ENCODE data around the gene GRIK4. TPM values are rescaled to one million over a fixed set of nuclear protein-coding genes. Genes with fewer than 3 reads are reported as not detected.

Gene GRIK4
- total RNA-seq, 2 experiments from 2014 or later = not detected

DNA sequence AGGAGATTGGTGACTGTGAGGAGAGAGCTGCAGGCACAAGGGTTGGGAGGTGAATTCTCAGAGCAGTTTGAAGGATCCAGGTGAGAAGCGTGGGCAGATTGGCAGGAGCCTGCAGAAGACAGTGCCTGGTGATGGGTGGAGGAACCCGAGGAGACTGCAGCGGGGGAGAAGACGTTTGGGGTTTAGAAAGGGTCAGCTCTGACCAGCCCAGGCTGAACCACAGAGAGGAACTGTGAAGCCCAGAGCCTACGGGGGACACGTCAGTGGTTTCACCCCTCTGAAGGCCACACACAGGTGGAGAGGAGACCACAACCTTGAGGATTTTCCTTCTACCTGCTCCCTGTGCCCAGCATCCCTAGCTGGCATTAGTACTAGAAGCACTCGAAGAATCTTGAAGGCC is 357.5 kb downstream of the GRIK4 start:
- H3K9me3 Mint-ChIP-seq = no peaks in the 10 kb centered on the region
- Histone ChIP-seq H3K4me3 (ENCODE audit: low read length) (no peak overlapping the region), H3K4me1 (ENCODE audit: insufficient read depth, low read length) (no peaks in the 10 kb centered on the region), H3K27ac (ENCODE audit: low read depth in 1 of 2, low read length in 2 of 2) (no peak overlapping the region), H3K27me3 (ENCODE audit: control insufficient read depth in 1 of 2, insufficient read depth in 2 of 2, low read length in 2 of 2) (peaks cover 0 to 3% of the 10 kb centered on the region in 2 experiments), H3K36me3 (ENCODE audit: insufficient read depth, low read length) (no peaks in the 10 kb centered on the region), H3K9me3 (ENCODE audit: control insufficient read depth in 1 of 2, insufficient read depth in 1 of 2, low read length in 2 of 2) (peaks cover 0 to 3% of the 10 kb centered on the region in 2 experiments)
- ATAC-seq (ENCODE audit: poor library complexity) (no peak), DNase-seq (no peak)
- intact Hi-C loops (cut with DNase I, micrococcal nuclease) = no loop called here
- H3K27ac Mint-ChIP-seq = no peak overlapping the region
- no peak for TF ChIP-seq CTCF (IDR thresholded peaks at IDR 0.05)
- no peaks in the 10 kb centered on the region for H3K36me3 Mint-ChIP-seq (ENCODE audit: low read depth)
- H3K4me1 Mint-ChIP-seq (ENCODE audit: low read depth) = no peaks in the 10 kb centered on the region
- H3K27me3 Mint-ChIP-seq = peaks cover 46% of the 10 kb centered on the region
- POLR2A ChIA-PET = no interaction called here
- CTCF ChIA-PET = no interaction called here
- H3K4me3 Mint-ChIP-seq = no peak overlapping the region

DNA sequence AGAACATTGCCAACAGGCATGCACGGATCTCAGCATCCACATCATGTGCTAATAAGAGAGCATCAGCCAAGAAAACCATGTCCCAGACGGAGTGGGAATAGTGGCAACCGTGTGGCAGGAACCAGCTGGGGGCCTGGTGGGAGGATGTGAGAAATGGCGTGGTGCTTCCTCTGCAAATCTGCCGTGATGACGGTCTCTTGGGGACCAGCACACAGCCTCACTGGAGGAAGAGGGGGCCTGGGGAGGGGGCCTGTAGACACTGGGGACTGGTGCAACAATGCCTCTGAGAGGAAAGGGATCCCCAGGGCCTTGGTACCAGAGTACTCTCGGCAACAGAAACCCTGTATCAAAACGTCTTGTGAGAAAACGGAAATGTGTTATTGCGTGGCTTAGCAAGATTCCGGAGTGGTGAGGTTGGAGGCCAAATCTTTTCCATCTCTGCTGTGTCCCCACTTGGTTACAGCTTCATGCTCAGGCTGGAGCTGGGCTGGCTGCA is 358.0 kb downstream of the GRIK4 start:
- Histone ChIP-seq H3K36me3 (ENCODE audit: insufficient read depth, low read length) (no peaks in the 10 kb centered on the region), H3K27ac (ENCODE audit: low read depth in 1 of 2, low read length in 2 of 2) (no peak overlapping the region), H3K4me3 (ENCODE audit: low read length) (no peak overlapping the region), H3K9me3 (ENCODE audit: control insufficient read depth in 1 of 2, insufficient read depth in 1 of 2, low read length in 2 of 2) (peaks cover 0 to 8% of the 10 kb centered on the region in 2 experiments), H3K27me3 (ENCODE audit: control insufficient read depth in 1 of 2, insufficient read depth in 2 of 2, low read length in 2 of 2) (peaks cover 0 to 3% of the 10 kb centered on the region in 2 experiments), H3K4me1 (ENCODE audit: insufficient read depth, low read length) (no peaks in the 10 kb centered on the region)
- TF ChIP-seq CTCF (IDR thresholded peaks at IDR 0.05) = no peak
- H3K27ac Mint-ChIP-seq = no peak overlapping the region
- ChIA-PET POLR2A (no interaction called here), CTCF (no interaction called here)
- peaks cover 46% of the 10 kb centered on the region for H3K27me3 Mint-ChIP-seq
- no peak for DNase-seq
- no peaks in the 10 kb centered on the region for H3K4me1 Mint-ChIP-seq (ENCODE audit: low read depth)
- intact Hi-C loops (cut with DNase I, micrococcal nuclease) = no loop called here
- ATAC-seq (ENCODE audit: poor library complexity) = no peak
- no peaks in the 10 kb centered on the region for H3K9me3 Mint-ChIP-seq
- H3K4me3 Mint-ChIP-seq = no peak overlapping the region
- no peaks in the 10 kb centered on the region for H3K36me3 Mint-ChIP-seq (ENCODE audit: low read depth)

- H3K27me3 Mint-ChIP-seq = peaks cover 46% of the 10 kb centered on the region
- H3K27ac ChIP-seq (ENCODE audit: low read depth in 1 of 2, low read length in 2 of 2) = no peak overlapping the region
- no peak for DNase-seq
- intact Hi-C loops (cut with DNase I, micrococcal nuclease) = no loop called here
- no peaks in the 10 kb centered on the region for H3K4me1 ChIP-seq (ENCODE audit: insufficient read depth, low read length)
- ChIA-PET CTCF (no interaction called here), POLR2A (no interaction called here)
- no peaks in the 10 kb centered on the region for H3K36me3 Mint-ChIP-seq (ENCODE audit: low read depth)
- peaks cover 0 to 17% of the 10 kb centered on the region in 2 experiments for H3K9me3 ChIP-seq (ENCODE audit: control insufficient read depth in 1 of 2, insufficient read depth in 1 of 2, low read length in 2 of 2)
- no peak overlapping the region for H3K27ac Mint-ChIP-seq
- ATAC-seq (ENCODE audit: poor library complexity) = no peak
- H3K4me3 ChIP-seq (ENCODE audit: low read length) = no peak overlapping the region
- no peak for TF ChIP-seq CTCF (IDR thresholded peaks at IDR 0.05)
- H3K36me3 ChIP-seq (ENCODE audit: insufficient read depth, low read length) = no peaks in the 10 kb centered on the region
- no peak overlapping the region for H3K4me3 Mint-ChIP-seq
- H3K9me3 Mint-ChIP-seq = peaks cover 3% of the 10 kb centered on the region
- H3K4me1 Mint-ChIP-seq (ENCODE audit: low read depth) = no peaks in the 10 kb centered on the region
- H3K27me3 ChIP-seq (ENCODE audit: control insufficient read depth in 1 of 2, insufficient read depth in 2 of 2, low read length in 2 of 2) = peaks cover 0 to 3% of the 10 kb centered on the region in 2 experiments
These were observed 359.6 kb downstream of the GRIK4 start for GRCh38 chr11:120871194-120871593.

Measured in CD4-positive, alpha-beta T cell (primary cell).